ENCODE data around the gene SNAPC1. TPM values are rescaled to one million over a fixed set of nuclear protein-coding genes. Genes with fewer than 3 reads are reported as not detected.
"Not testable (repeated sequence)": the region's sequence is repeated elsewhere in the genome, so short reads cannot be mapped to it uniquely, and the experiment has no call there.

Gene SNAPC1
- total RNA-seq, 1 donor from 2014 or later, result 6.2 TPM

- DNase-seq, result no peak
- peaks cover 8% of the 10 kb centered on the region for H3K4me1 ChIP-seq
- intact Hi-C loops (cut with DNase I), result no loop called here
- no peak overlapping the region for H3K27ac ChIP-seq
- ATAC-seq, result no peak
- no peaks in the 10 kb centered on the region for H3K27me3 ChIP-seq
- H3K36me3 ChIP-seq, result no peaks in the 10 kb centered on the region
- H3K9me3 ChIP-seq, result no peaks in the 10 kb centered on the region
- TF ChIP-seq CTCF (IDR thresholded peaks at IDR 0.05), result no peak
- no peak overlapping the region for H3K4me3 ChIP-seq
Measured at GRCh38 chr14:61754627-61755381, 7.4 kb upstream of the SNAPC1 start.

- ATAC-seq; intact Hi-C loops (cut with DNase I); DNase-seq; H3K4me3 ChIP-seq; H3K36me3 ChIP-seq; H3K4me1 ChIP-seq; H3K9me3 ChIP-seq; H3K27ac ChIP-seq; H3K27me3 ChIP-seq: not testable (repeated sequence)
Measured at GRCh38 chr14:61755382-61755742, 6.9 kb upstream of the SNAPC1 start.

- H3K4me3 ChIP-seq, result no peak overlapping the region
- DNase-seq, result no peak
- no peak for ATAC-seq
- H3K9me3 ChIP-seq, result no peaks in the 10 kb centered on the region
- TF ChIP-seq CTCF (IDR thresholded peaks at IDR 0.05), result no peak
- no peaks in the 10 kb centered on the region for H3K4me1 ChIP-seq
- H3K27ac ChIP-seq, result no peak overlapping the region
- H3K36me3 ChIP-seq, result no peaks in the 10 kb centered on the region
- no peaks in the 10 kb centered on the region for H3K27me3 ChIP-seq
- intact Hi-C loops (cut with DNase I), result no loop called here
Measured at GRCh38 chr14:61756135-61756534, 6.1 kb upstream of the SNAPC1 start.

- H3K9me3 ChIP-seq, result no peaks in the 10 kb centered on the region
- H3K27me3 ChIP-seq, result no peaks in the 10 kb centered on the region
- no peak for TF ChIP-seq CTCF (IDR thresholded peaks at IDR 0.05)
- DNase-seq (no peak), ATAC-seq (no peak)
- no peak overlapping the region for H3K27ac ChIP-seq
- H3K36me3 ChIP-seq, result no peaks in the 10 kb centered on the region
- intact Hi-C loops (cut with DNase I), result no loop called here
- no peak overlapping the region for H3K4me3 ChIP-seq
- H3K4me1 ChIP-seq, result no peaks in the 10 kb centered on the region
Measured at GRCh38 chr14:61759878-61760277, 2.3 kb upstream of the SNAPC1 start.

GRCh38 chr14:61761557-61761956, 663 bp upstream of the SNAPC1 start:
- H3K27me3 ChIP-seq, result no peaks in the 10 kb centered on the region
- H3K9me3 ChIP-seq, result no peaks in the 10 kb centered on the region
- peaks cover 9% of the 10 kb centered on the region for H3K4me1 ChIP-seq
- DNase-seq, result no peak
- ATAC-seq, result no peak
- H3K4me3 ChIP-seq, result peak overlapping the region; percentile 88
- no peak for TF ChIP-seq CTCF (IDR thresholded peaks at IDR 0.05)
- peak overlapping the region; percentile 83 for H3K27ac ChIP-seq
- H3K36me3 ChIP-seq, result no peaks in the 10 kb centered on the region
- intact Hi-C loops (cut with DNase I), result no loop called here

- no peaks in the 10 kb centered on the region for H3K27me3 ChIP-seq
- H3K36me3 ChIP-seq, result peaks cover 15% of the 10 kb centered on the region
- ATAC-seq (no peak), DNase-seq (no peak)
- TF ChIP-seq CTCF (IDR thresholded peaks at IDR 0.05), result no peak
- peaks cover 9% of the 10 kb centered on the region for H3K4me1 ChIP-seq
- H3K4me3 ChIP-seq, result no peak overlapping the region
- H3K27ac ChIP-seq, result no peak overlapping the region
- no peaks in the 10 kb centered on the region for H3K9me3 ChIP-seq
- intact Hi-C loops (cut with DNase I), result no loop called here
Measured at GRCh38 chr14:61764342-61765122, 2.3 kb downstream of the SNAPC1 start.

Measured in upper lobe of right lung (tissue), 1 donor.